Skeletal muscle satellite cell (primary cell): ENCODE measurements around the gene FEV.

Source experiments
- H3K27me3 ChIP-seq: 2 replicates; pipeline ENCODE4 v1.7.0; 2013; ENCODE audit warnings: low read length; ENCODE audit not compliant: control insufficient read depth, insufficient read depth
- H3K36me3 ChIP-seq: 2 replicates; pipeline ENCODE4 v1.7.0; 2013; ENCODE audit warnings: mild to moderate bottlenecking, control low read depth, low read length; ENCODE audit not compliant: insufficient read depth
- H3K4me1 ChIP-seq: 2 replicates; pipeline ENCODE4 v1.7.0; 2013; ENCODE audit warnings: low read length; ENCODE audit not compliant: control insufficient read depth, insufficient read depth
- H3K4me2 ChIP-seq: 2 replicates; pipeline ENCODE4 v1.7.0; 2013; ENCODE audit warnings: mild to moderate bottlenecking, low read length
- H3K4me3 ChIP-seq: 2 replicates; pipeline ENCODE4 v1.7.0; 2013; ENCODE audit warnings: low read length
- H3K9ac ChIP-seq: 2 replicates; pipeline ENCODE4 v1.7.0; 2013; ENCODE audit warnings: mild to moderate bottlenecking, low read depth, low read length, moderate library complexity
- H3K9me3 ChIP-seq: replicated peaks from 2 replicates; pipeline ENCODE4 v1.7.0; 2013; ENCODE audit warnings: mild to moderate bottlenecking, control low read depth, low read length

The FEV gene

DNA sequence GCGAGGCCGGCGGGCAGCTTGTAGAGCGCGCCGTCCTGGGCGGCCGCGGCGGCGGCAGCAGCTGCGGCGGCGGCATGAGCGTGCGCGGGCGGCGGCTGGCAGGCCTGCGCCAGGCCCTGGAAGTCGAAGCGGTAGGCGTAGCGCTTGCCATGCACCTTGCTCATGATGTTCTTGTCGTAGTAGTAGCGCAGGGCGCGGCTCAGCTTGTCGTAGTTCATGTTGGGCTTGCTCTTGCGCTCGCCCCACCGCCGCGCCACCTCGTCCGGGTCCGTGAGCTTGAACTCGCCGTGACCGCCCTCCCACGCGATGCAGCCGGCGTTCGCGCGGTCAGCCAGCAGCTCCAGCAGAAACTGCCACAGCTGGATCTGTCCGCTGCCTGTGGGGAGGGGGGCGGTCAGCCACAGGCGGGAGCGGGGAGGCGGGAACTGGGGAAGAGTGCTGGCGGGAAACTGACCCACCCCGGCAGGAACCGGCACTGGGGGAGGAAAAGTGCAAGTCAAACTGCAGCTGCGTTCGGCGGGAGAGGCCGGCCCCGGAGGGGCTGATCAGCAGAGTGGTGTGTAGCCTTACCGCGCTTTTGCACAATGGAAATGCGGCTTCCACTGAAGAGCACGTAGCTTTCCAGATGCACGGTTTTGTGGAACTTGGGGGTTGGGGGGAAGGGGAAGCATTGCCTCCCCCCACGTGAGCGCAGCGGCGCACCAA is 3.0 kb downstream of the FEV start:
- Histone ChIP-seq H3K9ac (no peak overlapping the region), H3K27me3 (peaks cover 77% of the 10 kb centered on the region)

DNA sequence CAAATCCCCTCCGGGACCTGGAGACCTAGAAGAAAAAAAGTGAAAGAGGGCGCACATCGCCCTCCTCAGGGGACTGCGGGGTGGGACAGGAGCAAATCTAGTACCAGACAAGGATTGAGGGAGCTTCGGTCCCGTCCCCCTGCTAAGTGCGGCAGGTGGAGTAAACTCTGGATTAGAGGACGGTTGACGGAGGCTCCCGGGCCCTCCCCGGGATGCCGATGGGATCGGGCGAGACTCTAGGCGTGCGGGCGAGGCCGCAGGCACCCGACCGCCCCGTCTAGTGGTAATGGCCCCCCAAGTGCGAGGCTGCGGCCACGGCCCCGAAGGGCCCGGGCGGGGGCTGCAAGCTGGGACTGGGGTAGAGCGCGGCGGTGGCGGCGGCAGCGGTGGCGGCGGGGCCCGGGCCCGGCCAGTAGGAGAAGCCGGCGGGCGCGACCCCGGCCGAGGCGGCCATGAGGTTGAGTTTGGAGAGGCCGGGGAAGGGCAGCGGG is 3.5 kb downstream of the FEV start:
- H3K36me3 ChIP-seq: no peaks in the 10 kb centered on the region
- no peak overlapping the region for H3K9ac ChIP-seq
- H3K9me3 ChIP-seq: no peaks in the 10 kb centered on the region
- peaks cover 77% of the 10 kb centered on the region for H3K27me3 ChIP-seq
- H3K4me3 ChIP-seq: no peak overlapping the region
- peaks cover 9% of the 10 kb centered on the region for H3K4me1 ChIP-seq
- H3K4me2 ChIP-seq: peak overlapping the region; percentile 63

More for the DNA sequence above, 3.0 kb downstream of the FEV start:
- H3K9me3 ChIP-seq: no peaks in the 10 kb centered on the region
- peak overlapping the region; percentile 22 for H3K4me3 ChIP-seq
- peaks cover 9% of the 10 kb centered on the region for H3K4me1 ChIP-seq
- peak overlapping the region; percentile 63 for H3K4me2 ChIP-seq
- H3K36me3 ChIP-seq: no peaks in the 10 kb centered on the region

DNA sequence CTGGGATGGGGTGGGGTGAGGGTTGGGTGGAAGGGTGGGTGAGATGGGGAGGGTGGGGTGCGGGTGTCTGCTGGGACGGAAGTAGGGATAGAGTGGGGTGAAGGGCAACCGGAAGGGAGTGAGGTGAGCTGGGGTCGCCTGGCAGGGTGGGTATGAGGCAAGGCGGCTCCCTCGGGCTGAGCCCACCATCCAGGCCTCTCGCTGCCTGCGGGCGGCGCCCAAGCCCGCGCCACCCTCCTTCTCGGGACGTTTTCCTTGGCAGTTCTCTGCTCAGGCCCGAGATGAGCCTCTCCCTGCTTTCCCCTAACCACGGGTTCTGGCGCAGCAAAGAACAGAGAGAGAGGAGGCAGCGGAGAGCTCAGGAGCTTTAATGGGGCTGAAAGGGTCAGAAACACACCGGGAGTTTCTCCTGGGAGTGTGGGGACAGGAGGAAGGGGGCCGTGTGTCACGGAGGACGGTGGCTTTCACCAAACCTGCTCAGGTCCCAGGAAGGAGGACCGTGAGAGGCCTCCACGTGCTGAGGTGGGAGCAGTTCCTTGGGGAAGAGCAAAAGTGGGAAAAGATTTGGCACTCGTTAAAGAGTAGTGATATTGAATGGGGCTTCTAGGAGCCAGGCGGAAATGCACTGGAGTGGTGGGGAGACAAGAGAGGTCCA is 4.1 kb downstream of the FEV start:
- Histone ChIP-seq H3K27me3 (peaks cover 77% of the 10 kb centered on the region), H3K4me1 (peaks cover 9% of the 10 kb centered on the region), H3K9ac (no peak overlapping the region), H3K36me3 (no peaks in the 10 kb centered on the region), H3K4me2 (no peak overlapping the region), H3K4me3 (no peak overlapping the region), H3K9me3 (no peaks in the 10 kb centered on the region)

DNA sequence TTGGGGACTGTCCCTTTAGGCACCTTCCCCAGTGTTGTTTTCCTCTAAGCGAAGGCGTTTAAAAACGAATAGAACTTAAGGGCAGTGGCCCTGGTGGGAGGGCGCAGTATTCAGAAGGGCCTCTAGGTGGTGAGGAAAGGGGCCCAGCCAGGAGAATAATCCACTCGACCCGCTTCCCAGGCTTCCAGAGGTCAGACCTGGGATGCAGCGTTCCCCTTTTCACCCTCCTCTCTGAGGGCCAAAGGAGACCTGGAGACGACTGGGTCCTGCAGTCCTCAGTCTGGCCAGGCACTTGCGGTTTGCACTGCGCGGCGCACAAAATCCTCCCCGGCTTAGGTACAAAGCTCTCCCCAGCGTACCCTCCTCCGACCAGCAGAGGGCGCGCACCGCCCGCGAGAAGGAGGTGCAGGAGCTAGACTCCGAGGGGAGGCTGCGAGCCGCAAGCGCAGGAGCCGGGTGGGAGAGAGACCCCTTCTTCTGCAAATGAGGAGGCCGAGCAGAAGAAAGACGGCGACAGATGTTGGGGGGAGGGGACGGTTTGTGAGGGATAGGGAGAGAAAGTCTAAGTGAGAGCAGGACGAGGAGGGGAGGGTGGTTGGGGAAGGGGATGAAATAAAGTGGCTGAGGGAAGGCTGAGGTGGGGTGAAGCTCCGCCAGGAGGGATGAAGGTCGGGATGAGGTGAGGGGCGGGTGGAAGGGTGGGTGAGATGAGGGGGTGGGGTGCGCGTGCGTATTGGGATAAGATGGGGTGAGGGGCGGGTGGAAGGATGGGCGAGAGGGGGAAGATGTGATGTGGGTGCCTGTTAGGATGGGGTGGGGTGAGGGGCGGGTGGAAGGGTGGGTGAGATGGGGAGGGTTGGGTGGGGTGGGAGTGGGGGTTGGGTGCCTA is 4.9 kb downstream of the FEV start:
- Histone ChIP-seq H3K9me3 (no peaks in the 10 kb centered on the region), H3K36me3 (no peaks in the 10 kb centered on the region), H3K27me3 (peaks cover 79% of the 10 kb centered on the region), H3K4me1 (peaks cover 9% of the 10 kb centered on the region), H3K4me2 (peak overlapping the region; percentile 78), H3K9ac (no peak overlapping the region), H3K4me3 (peak overlapping the region; percentile 58)

DNA sequence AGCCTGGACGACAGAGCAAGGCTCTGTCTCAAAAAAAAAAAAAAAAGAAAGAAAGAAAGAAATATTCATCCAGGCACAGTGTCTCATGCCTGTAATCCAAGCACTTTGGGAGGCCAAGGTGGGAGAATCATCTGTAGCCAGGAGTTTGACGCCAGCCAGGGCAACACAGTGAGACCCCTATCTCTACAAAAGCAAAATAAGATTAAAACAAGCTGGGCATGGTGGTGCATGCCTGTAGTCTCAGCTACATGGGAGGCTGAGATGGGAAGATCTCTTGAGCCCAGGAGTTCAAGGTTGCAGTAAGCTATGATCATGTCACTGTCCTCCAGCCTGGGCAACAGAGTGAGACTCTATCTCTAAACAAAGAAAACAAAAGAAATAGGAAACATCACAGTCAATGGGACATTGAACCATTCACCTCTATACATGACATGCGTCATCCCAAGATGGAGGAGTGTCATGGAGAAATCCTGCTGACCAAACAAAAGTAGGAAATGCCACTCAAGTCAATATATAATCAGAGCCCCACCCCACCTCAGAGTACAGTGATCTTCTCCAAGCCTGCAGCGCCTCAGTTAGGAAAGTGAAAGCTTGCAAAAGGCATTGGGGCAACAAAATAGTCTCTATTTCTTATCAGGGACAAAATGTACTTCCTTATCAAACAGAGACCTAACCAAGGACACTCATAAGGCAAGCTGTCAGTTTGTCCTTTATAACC is 9.8 kb downstream of the FEV start:
- H3K27me3 ChIP-seq: peaks cover 70% of the 10 kb centered on the region
- H3K4me2 ChIP-seq: no peak overlapping the region
- no peak overlapping the region for H3K9ac ChIP-seq
- H3K4me1 ChIP-seq: no peaks in the 10 kb centered on the region
- H3K36me3 ChIP-seq: no peaks in the 10 kb centered on the region
- H3K9me3 ChIP-seq: no peaks in the 10 kb centered on the region
- no peak overlapping the region for H3K4me3 ChIP-seq

DNA sequence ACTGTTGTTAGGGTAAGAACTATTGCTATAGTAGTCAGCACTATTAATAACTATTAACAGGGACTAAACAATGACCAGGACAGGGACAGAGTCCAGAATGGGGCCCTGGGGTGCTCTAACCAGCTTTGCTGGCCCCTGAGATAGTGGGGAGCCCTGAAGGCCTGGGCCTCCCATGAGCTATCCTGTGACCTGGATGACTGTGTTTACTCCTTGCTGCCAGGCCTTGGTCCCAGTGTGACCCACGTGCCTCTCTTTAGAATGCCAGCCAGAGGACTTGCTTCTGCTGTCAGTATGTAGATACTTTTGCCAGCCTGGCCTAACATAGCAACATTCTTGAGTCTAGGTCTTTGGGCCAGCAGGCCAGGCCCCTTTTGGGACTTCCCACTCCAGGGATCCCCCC is 14.1 kb downstream of the FEV start:
- Histone ChIP-seq H3K4me3 (no peak overlapping the region), H3K9me3 (no peaks in the 10 kb centered on the region), H3K27me3 (peaks cover 65% of the 10 kb centered on the region)

DNA sequence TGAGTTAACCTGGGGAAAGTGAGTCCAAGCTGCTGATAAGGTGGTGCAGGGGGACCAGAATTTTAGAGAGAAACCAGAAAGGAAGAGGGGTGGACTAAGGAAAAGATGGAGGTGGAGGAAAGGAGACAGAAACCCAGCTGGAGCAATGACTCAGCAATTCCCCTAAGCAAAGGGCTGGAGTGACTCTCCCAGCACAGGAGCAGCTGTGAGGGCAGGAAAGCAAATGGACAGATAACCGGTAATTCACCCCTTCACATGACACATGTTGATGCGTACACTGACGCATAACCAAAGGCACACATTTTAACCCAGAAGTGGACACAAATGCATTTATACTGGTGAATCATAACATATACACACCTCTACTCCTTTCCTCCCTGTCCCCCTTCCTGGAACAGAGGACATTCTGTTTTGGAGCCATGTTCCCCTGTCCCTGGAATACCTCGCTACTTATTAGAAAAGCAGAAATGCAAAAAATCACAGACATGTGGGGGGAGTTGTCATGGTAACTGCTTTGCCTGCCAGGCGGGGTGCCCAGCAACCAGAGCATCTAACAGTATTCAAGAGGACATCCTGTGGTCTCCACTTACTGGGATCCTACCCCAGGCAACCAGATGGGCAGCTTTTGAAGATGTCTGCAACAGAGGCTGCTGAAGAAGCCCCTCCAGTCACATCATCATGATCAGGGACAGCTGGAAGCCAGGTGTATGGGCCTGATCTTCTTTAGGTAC is 20.8 kb downstream of the FEV start:
- Histone ChIP-seq H3K36me3 (no peaks in the 10 kb centered on the region), H3K9me3 (no peaks in the 10 kb centered on the region), H3K9ac (no peak overlapping the region), H3K4me2 (peak overlapping the region; percentile 58), H3K4me1 (peaks cover 22% of the 10 kb centered on the region), H3K4me3 (peak overlapping the region; percentile 28), H3K27me3 (peaks cover 56% of the 10 kb centered on the region)

More for the DNA sequence above, 14.1 kb downstream of the FEV start:
- H3K4me2 ChIP-seq: no peak overlapping the region
- no peak overlapping the region for H3K9ac ChIP-seq
- H3K36me3 ChIP-seq: no peaks in the 10 kb centered on the region
- H3K4me1 ChIP-seq: no peaks in the 10 kb centered on the region

DNA sequence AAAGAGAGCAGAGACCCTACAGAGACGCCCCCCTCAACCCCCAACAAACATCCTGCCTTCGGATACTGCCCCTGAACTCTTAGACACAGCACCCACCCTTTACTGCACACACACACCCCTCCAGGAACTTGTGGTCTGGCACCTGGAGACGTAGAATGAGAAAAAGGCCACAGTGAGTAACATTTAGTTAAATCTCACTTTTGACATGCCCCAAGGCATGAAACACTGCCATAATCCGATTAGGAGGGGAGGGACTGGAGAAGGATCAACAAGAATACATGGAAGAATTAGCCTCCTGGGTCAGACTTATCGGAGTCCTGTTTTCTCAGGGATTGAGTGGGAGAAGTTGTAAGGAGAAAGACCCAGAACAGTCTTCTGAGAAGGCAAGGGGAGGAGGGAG is 21.4 kb downstream of the FEV start:
- Histone ChIP-seq H3K4me2 (peak overlapping the region; percentile 58), H3K27me3 (peaks cover 62% of the 10 kb centered on the region), H3K4me3 (peak overlapping the region; percentile 28), H3K4me1 (peaks cover 22% of the 10 kb centered on the region), H3K9me3 (no peaks in the 10 kb centered on the region), H3K36me3 (no peaks in the 10 kb centered on the region), H3K9ac (no peak overlapping the region)

DNA sequence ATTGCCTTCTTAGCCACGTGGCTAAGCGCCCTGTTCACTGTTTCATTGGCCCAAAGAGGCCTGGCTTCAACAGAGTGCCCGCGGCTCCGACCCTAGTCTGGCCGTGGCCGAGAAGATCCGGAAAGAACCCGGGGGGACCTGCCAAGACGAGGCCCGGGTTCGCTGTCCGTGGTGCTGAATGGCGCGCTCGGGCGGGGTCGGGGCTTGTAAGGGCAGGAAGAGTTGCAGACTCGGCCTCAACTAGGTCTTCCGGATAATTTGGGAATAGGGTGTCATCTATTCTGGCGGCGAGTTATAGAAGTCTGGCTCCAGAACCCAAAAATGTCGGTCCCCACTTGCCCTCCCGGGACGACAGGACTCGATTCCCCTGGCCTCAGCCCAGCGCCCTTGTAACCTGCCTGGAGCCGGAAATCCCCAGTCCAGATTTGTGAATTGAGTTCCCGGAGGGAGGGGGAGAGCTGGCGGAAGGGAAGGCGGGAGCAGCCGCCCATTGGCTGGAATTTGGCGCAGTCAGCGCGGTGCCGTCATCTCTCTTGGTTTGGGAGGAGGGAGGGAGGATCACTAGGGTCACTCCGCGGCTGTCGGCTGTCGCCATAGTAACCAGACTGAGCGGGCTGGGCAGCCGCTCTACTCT is 22.0 kb downstream of the FEV start:
- Histone ChIP-seq H3K9me3 (no peaks in the 10 kb centered on the region), H3K27me3 (peaks cover 62% of the 10 kb centered on the region), H3K9ac (no peak overlapping the region), H3K4me1 (peaks cover 22% of the 10 kb centered on the region), H3K4me2 (peak overlapping the region; percentile 58), H3K36me3 (no peaks in the 10 kb centered on the region), H3K4me3 (peak overlapping the region; percentile 29)
